Measurements from ENCODE around the gene ADAM8. TPM values are rescaled to one million over a fixed set of nuclear protein-coding genes. Genes with fewer than 3 reads are reported as not detected.

ADAM8 gene
- total RNA-seq, 4 donors from 2014 or later, result 5.4 to 12.4 (median 6.4) TPM

DNA sequence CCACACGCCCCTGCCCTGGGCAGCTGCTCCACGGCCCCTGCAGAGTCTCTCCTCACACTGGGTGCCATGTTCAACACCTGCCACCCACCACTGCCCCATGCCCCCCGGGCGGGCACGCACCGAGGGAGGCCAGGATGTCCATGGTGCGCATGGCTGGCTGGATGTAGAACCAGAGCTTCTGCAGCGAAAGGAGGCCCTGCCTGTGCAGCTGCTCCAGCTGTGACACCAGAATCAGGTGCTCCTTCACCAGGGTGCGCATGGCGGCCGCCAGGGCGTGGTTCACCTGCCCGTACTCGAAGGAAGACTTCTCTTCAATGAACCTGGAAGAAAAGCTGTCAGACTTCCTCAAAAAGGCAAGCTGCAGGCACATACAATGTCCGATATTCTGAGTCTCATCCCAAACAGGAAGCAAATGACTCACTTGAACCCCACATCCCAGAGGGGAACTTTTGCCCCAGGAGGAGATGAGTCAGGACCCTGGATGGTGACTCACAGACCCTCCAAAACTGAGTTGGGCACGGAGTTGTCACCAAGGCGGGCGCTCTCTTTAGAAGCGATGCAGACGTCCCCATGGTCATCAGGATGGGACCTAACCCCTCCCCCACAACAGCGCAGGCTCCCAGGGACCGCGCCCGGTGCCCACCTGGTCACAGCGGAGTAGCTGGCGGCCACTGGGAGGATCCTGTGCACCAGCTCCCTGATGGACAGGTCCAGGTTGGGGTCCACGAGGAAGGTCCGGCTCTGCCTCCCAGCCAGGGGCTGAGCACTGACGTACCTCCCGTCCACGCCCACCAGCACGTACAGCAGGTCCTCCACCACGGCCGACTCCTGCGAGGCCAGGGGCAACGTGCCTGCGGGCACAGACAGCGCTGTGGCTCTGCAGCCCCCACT lies 16.5 kb upstream of the ADAM8 start:
- no peak for TF ChIP-seq POLR2A (IDR thresholded peaks at IDR 0.05)
- TF ChIP-seq, protein P1, sequence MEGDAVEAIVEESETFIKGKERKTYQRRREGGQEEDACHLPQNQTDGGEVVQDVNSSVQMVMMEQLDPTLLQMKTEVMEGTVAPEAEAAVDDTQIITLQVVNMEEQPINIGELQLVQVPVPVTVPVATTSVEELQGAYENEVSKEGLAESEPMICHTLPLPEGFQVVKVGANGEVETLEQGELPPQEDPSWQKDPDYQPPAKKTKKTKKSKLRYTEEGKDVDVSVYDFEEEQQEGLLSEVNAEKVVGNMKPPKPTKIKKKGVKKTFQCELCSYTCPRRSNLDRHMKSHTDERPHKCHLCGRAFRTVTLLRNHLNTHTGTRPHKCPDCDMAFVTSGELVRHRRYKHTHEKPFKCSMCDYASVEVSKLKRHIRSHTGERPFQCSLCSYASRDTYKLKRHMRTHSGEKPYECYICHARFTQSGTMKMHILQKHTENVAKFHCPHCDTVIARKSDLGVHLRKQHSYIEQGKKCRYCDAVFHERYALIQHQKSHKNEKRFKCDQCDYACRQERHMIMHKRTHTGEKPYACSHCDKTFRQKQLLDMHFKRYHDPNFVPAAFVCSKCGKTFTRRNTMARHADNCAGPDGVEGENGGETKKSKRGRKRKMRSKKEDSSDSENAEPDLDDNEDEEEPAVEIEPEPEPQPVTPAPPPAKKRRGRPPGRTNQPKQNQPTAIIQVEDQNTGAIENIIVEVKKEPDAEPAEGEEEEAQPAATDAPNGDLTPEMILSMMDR (IDR thresholded peaks at IDR 0.05), result no peak
- peaks cover 0 to 89% (median 0%) of the 10 kb centered on the region in 3 donors for H3K36me3 ChIP-seq
- H3K27ac ChIP-seq, result no peak overlapping the region
- no peaks in the 10 kb centered on the region for H3K27me3 ChIP-seq
- H3K4me3 ChIP-seq, result no peak overlapping the region
- H3K4me1 ChIP-seq, result no peaks in the 10 kb centered on the region
- H3K9me3 ChIP-seq, result no peaks in the 10 kb centered on the region
- DNase-seq, result no peak

DNA sequence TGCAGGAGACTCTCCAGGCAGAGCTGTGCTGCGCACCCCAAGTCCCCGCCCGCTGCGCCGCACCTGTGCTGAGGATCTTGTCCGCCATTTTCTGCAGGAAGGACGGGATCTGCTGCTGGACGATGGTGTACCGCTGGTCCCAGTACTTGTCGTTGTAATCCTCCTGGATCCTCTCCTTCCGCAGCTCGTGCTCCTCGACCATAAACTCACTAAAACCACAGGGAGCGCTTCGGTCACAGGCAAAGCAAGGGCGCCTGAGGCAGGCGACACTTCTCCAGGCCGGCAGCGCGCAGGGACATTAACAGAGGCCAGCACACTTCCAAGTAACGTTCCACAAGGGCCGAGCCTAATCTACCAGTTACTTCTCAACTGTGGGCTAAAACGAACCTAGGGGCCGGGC lies 13.1 kb upstream of the ADAM8 start:
- Histone ChIP-seq H3K4me3 (no peak overlapping the region), H3K36me3 (peaks cover 0 to 89% (median 0%) of the 10 kb centered on the region in 3 donors), H3K4me1 (no peaks in the 10 kb centered on the region), H3K27me3 (no peaks in the 10 kb centered on the region), H3K9me3 (no peaks in the 10 kb centered on the region), H3K27ac (no peak overlapping the region)
- no peak for DNase-seq
- TF ChIP-seq POLR2A (IDR thresholded peaks at IDR 0.05), result no peak
- TF ChIP-seq, protein P1 (IDR thresholded peaks at IDR 0.05), result no peak

DNA sequence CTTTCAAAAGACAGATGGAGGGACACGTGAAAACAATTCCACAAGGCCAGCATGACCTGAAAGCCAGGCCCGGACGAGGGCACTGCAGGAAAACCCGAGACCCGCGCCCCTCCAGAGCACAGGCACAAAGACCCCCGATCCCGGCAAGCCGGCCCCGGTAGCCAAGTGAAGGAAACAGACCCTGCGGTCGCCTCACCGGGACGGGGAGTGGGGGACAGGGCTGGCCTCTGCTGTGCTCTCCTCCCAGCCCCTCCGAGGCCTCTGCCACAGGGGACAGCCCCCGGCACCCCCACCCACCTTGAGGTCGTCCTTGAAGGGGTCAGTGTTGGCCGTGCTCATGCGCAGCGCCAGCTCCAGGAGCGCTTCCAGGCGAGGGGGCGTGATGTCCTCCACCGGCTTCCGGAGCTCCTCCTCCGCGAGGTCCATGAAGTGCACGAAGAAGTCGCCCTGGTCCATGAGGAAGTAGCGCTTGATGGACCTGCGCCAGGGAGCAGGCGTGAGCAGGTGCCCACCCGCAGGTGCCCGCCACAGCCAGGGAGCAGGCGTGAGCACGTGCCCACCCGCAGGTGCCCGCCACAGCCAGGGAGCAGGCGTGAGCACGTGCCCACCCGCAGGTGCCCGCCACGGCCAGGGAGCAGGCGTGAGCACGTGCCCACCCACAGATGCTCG lies 11.3 kb upstream of the ADAM8 start:
- DNase-seq, result no peak
- no peaks in the 10 kb centered on the region for H3K27me3 ChIP-seq
- no peak overlapping the region for H3K4me3 ChIP-seq
- no peaks in the 10 kb centered on the region for H3K4me1 ChIP-seq
- H3K9me3 ChIP-seq, result no peaks in the 10 kb centered on the region
- no peak overlapping the region for H3K27ac ChIP-seq
- H3K36me3 ChIP-seq, result peaks cover 0 to 89% (median 0%) of the 10 kb centered on the region in 3 donors
- no peak for TF ChIP-seq POLR2A (IDR thresholded peaks at IDR 0.05)
- TF ChIP-seq, protein P1 (IDR thresholded peaks at IDR 0.05), result no peak

DNA sequence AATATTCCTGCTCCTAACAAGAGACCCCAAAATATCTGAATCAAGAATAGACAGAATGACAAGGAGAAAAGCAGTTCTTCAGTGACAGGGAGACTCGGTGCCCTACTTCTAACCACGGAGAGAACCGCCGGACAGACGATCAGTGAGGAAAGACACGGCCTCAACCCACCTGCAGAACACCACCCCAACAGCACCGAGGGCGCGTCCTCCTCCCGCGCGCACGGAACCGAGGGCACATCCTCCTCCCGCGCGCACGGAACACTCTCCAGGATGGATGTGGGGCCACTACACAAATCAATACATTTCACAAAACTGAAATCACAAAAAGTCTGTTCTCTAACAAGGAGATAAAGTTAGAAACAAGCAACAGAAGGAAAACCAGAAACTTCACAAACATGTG lies 9.7 kb upstream of the ADAM8 start:
- H3K4me1 ChIP-seq, result no peaks in the 10 kb centered on the region
- H3K4me3 ChIP-seq, result no peak overlapping the region
- TF ChIP-seq POLR2A (IDR thresholded peaks at IDR 0.05), result no peak
- TF ChIP-seq, protein P1 (IDR thresholded peaks at IDR 0.05), result no peak
- peaks cover 0 to 97% (median 0%) of the 10 kb centered on the region in 3 donors for H3K36me3 ChIP-seq
- H3K27ac ChIP-seq, result no peak overlapping the region
- H3K9me3 ChIP-seq, result no peaks in the 10 kb centered on the region
- no peaks in the 10 kb centered on the region for H3K27me3 ChIP-seq
- no peak for DNase-seq

DNA sequence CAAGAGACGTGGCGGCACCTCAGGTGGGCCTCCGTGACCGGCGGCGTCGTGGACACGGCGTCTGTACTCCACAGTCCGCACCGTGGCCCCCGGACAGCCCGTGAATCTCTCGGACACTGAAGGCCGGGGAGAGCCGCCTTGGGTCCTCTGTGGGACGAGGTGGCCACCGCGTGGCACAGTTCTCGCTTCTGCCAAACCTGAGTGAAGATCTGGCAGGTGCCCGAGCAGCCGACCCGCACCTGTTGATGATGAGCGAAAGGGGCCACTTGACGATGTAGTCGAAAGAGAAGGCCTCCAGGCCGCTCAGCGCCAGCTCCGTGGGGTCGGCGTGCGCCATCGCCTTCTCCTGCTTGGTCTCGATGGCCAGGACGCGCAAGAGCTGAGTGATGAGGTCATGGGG lies 8.5 kb upstream of the ADAM8 start:
- no peak for TF ChIP-seq POLR2A (IDR thresholded peaks at IDR 0.05)
- TF ChIP-seq, protein P1 (IDR thresholded peaks at IDR 0.05), result no peak
- H3K4me1 ChIP-seq, result no peaks in the 10 kb centered on the region
- DNase-seq, result no peak
- H3K4me3 ChIP-seq, result no peak overlapping the region
- no peaks in the 10 kb centered on the region for H3K9me3 ChIP-seq
- peaks cover 0 to 98% (median 0%) of the 10 kb centered on the region in 3 donors for H3K36me3 ChIP-seq
- no peak overlapping the region for H3K27ac ChIP-seq
- no peaks in the 10 kb centered on the region for H3K27me3 ChIP-seq
